Caco-2 (cell line): Measurements from ENCODE around the gene LSM7. TPM values are rescaled to one million over a fixed set of nuclear protein-coding genes. Genes with fewer than 3 reads are reported as not detected.
"Not testable (repeated sequence)": the region's sequence is repeated elsewhere in the genome, so short reads cannot be mapped to it uniquely, and the experiment has no call there.

ENCODE experiments used
- BruUV-seq: library from RNA; stranded (reverse); fragments of 400-500 nt; replicated peaks from 2 replicates; lab custom pipeline; 2021; lab: Mats Ljungman, UMichigan
- CTCF ChIA-PET: fragments of 300-600 bp; sonication (Branson Sonifier 250); formaldehyde crosslinking; loops from one replicate; lab custom pipeline; 2022; ENCODE audit warnings: antibody characterized with exemption; lab: Charles Lee
- POLR2A ChIA-PET: fragments of 300-600 bp; sonication (Branson Sonifier 250); formaldehyde crosslinking; loops from one replicate; lab custom pipeline; 2022; ENCODE audit warnings: antibody characterized with exemption; lab: Charles Lee
- DNase-seq, 2 experiments: peaks; one replicate each; pipeline versions ENCODE4 v3.0.0 to v3.0.0-alpha.2; 2020 to 2022
- H3K27me3 ChIP-seq: replicated peaks from 2 replicates; pipeline ENCODE4 v1.6.0; 2011; ENCODE audit warnings: low read length; ENCODE audit not compliant: control insufficient read depth, insufficient read depth
- H3K36me3 ChIP-seq: 2 replicates; pipeline ENCODE4 v1.5.1; 2011; ENCODE audit warnings: low read length; ENCODE audit not compliant: control insufficient read depth, insufficient read depth
- H3K4me1 ChIP-seq: fragments of 250-450 bp; sonication (Bioruptor Pico); 2 replicates; pipeline ENCODE4 v1.5.1; 2020; ENCODE audit warnings: mild to moderate bottlenecking
- H3K4me3 ChIP-seq: 2 replicates; pipeline ENCODE4 v1.5.1; 2011; ENCODE audit warnings: low read depth, mild to moderate bottlenecking, control low read depth, low read length
- H3K9me3 ChIP-seq: fragments of 250-450 bp; sonication (Bioruptor Pico); 2 replicates; pipeline ENCODE4 v1.5.1; 2020; ENCODE audit warnings: mild to moderate bottlenecking, moderate library complexity
- H3K27ac Mint-ChIP-seq: one replicate; pipeline ENCODE4 v1.8.0; 2022; ENCODE audit warnings: mixed read lengths; ENCODE audit not compliant: unreplicated experiment
- H3K27me3 Mint-ChIP-seq: one replicate; pipeline ENCODE4 v1.8.0; 2022; ENCODE audit warnings: mixed read lengths; ENCODE audit not compliant: insufficient read depth, unreplicated experiment
- H3K36me3 Mint-ChIP-seq: one replicate; pipeline ENCODE4 v1.8.0; 2022; ENCODE audit warnings: mild to moderate bottlenecking, mixed read lengths; ENCODE audit not compliant: insufficient read depth, unreplicated experiment
- H3K4me1 Mint-ChIP-seq: one replicate; pipeline ENCODE4 v1.8.0; 2022; ENCODE audit warnings: low read depth, mixed read lengths; ENCODE audit not compliant: unreplicated experiment
- H3K4me3 Mint-ChIP-seq: one replicate; pipeline ENCODE4 v1.8.0; 2022; ENCODE audit warnings: mild to moderate bottlenecking, moderate library complexity, mixed read lengths; ENCODE audit not compliant: unreplicated experiment
- H3K9me3 Mint-ChIP-seq: one replicate; pipeline ENCODE4 v1.8.0; 2022; ENCODE audit warnings: mixed read lengths; ENCODE audit not compliant: unreplicated experiment
- CTCF ChIP-seq, 2 experiments: fragments of 200-600 bp in 1 of 2; IDR thresholded peaks; 1 replicate in 1 of 2; 2 replicates in 1 of 2; pipeline versions ENCODE4 v1.5.1 to v1.8.0; 2011 to 2022; ENCODE audit warnings: antibody characterized with exemption in 1 of 2, control low read depth in 1 of 2, inconsistent platforms in 1 of 2, low read depth in 1 of 2, low read length in 1 of 2, mild to moderate bottlenecking in 1 of 2, moderate library complexity in 1 of 2; ENCODE audit not compliant: insufficient read depth in 1 of 2, severe bottlenecking in 1 of 2, unreplicated experiment in 1 of 2
- intact Hi-C: fragments of 100-400 bp; cut with micrococcal nuclease; formaldehyde crosslinking; loops from one replicate; pipeline ENCODE4 v1.10.0; 2022; ENCODE audit not compliant: unreplicated experiment
- total RNA-seq: library from RNA; stranded (reverse); gene quantifications from 2 replicates; pipeline ENCODE4 v1.2.3, GENCODE V29; 2022

Gene LSM7
- total RNA-seq, 1 experiment from 2014 or later, result 141 TPM

- Mint-ChIP-seq H3K27me3 (no peaks in the 10 kb centered on the region), H3K9me3 (no peaks in the 10 kb centered on the region), H3K4me1 (no peaks in the 10 kb centered on the region), H3K27ac (no peak overlapping the region), H3K4me3 (no peak overlapping the region), H3K36me3 (peaks cover 24% of the 10 kb centered on the region)
- H3K27me3 ChIP-seq, result no peaks in the 10 kb centered on the region
- H3K9me3 ChIP-seq, result no peaks in the 10 kb centered on the region
- CTCF ChIA-PET, result no interaction called here
- DNase-seq, result no peak
- POLR2A ChIA-PET, result no interaction called here
- no peak overlapping the region for H3K4me3 ChIP-seq
- no peak for TF ChIP-seq CTCF (IDR thresholded peaks at IDR 0.05; ENCODE audit: insufficient read depth in 1 of 2, low read depth in 1 of 2, low read length in 1 of 2, severe bottlenecking in 1 of 2, unreplicated experiment in 1 of 2)
- BruUV-seq, result no TSS peak
- peaks cover 7% of the 10 kb centered on the region; the same call in 1 of the 2 replicates for H3K4me1 ChIP-seq
- no peaks in the 10 kb centered on the region for H3K36me3 ChIP-seq
- intact Hi-C loops, result no loop called here
Observed at GRCh38 chr19:2282862-2283237, 45.5 kb downstream of the LSM7 start.

GRCh38 chr19:2282062-2282861 lies 46.1 kb downstream of the LSM7 start, which contains the start of gene PEAK3:
TSS of gene PEAK3 (minus strand) at chr19:2282175. CDS start at chr19:2280931, 1,244 bp downstream.
- Histone ChIP-seq H3K27me3 (no peaks in the 10 kb centered on the region), H3K4me3 (no peak within 1 kb of the TSS), H3K36me3 (no peaks in the 10 kb centered on the region), H3K4me1 (peaks cover 7% of the 10 kb centered on the region; the same call in 1 of the 2 replicates), H3K9me3 (no peaks in the 10 kb centered on the region)
- Mint-ChIP-seq H3K36me3 (peaks cover 30% of the 10 kb centered on the region), H3K4me3 (no peak within 1 kb of the TSS), H3K27ac (peak within 1 kb of the TSS; percentile 22), H3K9me3 (no peaks in the 10 kb centered on the region), H3K27me3 (no peaks in the 10 kb centered on the region), H3K4me1 (no peaks in the 10 kb centered on the region)
- DNase-seq, result peak in 1 of 2 experiments; percentile 30
- ChIA-PET CTCF (no interaction called here), POLR2A (no interaction called here)
- intact Hi-C loops, result no loop called here
- BruUV-seq, result no TSS peak
- TF ChIP-seq CTCF (IDR thresholded peaks at IDR 0.05; ENCODE audit: insufficient read depth in 1 of 2, low read depth in 1 of 2, low read length in 1 of 2, severe bottlenecking in 1 of 2, unreplicated experiment in 1 of 2), result no peak

GRCh38 chr19:2281265-2282061 lies 46.9 kb downstream of the LSM7 start:
- H3K4me1 Mint-ChIP-seq, H3K36me3 ChIP-seq: not testable (repeated sequence)

More at GRCh38 chr19:2281265-2282061, 46.9 kb downstream of the LSM7 start:
- H3K4me3 ChIP-seq, CTCF ChIA-PET, POLR2A ChIA-PET, BruUV-seq, H3K4me3 Mint-ChIP-seq, H3K9me3 Mint-ChIP-seq, H3K4me1 ChIP-seq, H3K27me3 Mint-ChIP-seq, DNase-seq, intact Hi-C loops, H3K9me3 ChIP-seq, H3K27ac Mint-ChIP-seq, H3K27me3 ChIP-seq: not testable (repeated sequence)
- peaks cover 38% of the 10 kb centered on the region for H3K36me3 Mint-ChIP-seq
